ENCODE measurements around the gene EBF4. TPM values are rescaled to one million over a fixed set of nuclear protein-coding genes. Genes with fewer than 3 reads are reported as not detected.

EBF4 gene
- total RNA-seq, 1 donor from 2014 or later, result 4.8 TPM

GRCh38 chr20:2729791-2730190 lies 37.2 kb downstream of the EBF4 start:
- intact Hi-C loops (cut with DNase I), result no loop called here
- no peak for DNase-seq (ENCODE audit: low spot score)

- no peak for DNase-seq (ENCODE audit: low spot score)
- intact Hi-C loops (cut with DNase I), result no loop called here
Observed at GRCh38 chr20:2734899-2735298, 42.3 kb downstream of the EBF4 start.

- no peak for DNase-seq (ENCODE audit: low spot score)
- intact Hi-C loops (cut with DNase I), result no loop called here
Observed at GRCh38 chr20:2736441-2736840, 43.9 kb downstream of the EBF4 start.

- no peak for DNase-seq (ENCODE audit: low spot score)
- intact Hi-C loops (cut with DNase I), result no loop called here
Observed at GRCh38 chr20:2738331-2739041, 45.9 kb downstream of the EBF4 start.

GRCh38 chr20:2739042-2739398 lies 46.4 kb downstream of the EBF4 start:
- no peak for DNase-seq (ENCODE audit: low spot score)
- intact Hi-C loops (cut with DNase I), result no loop called here

GRCh38 chr20:2740702-2741101 lies 48.1 kb downstream of the EBF4 start:
- DNase-seq (ENCODE audit: low spot score), result no peak
- intact Hi-C loops (cut with DNase I), result no loop called here

GRCh38 chr20:2741463-2741862 lies 48.9 kb downstream of the EBF4 start:
- intact Hi-C loops (cut with DNase I), result no loop called here

GRCh38 chr20:2741881-2742280 lies 49.3 kb downstream of the EBF4 start:
- DNase-seq (ENCODE audit: low spot score), result no peak

More at GRCh38 chr20:2741463-2741862, 48.9 kb downstream of the EBF4 start:
- DNase-seq (ENCODE audit: low spot score), result no peak

GRCh38 chr20:2742431-2742830 lies 49.9 kb downstream of the EBF4 start:
- intact Hi-C loops (cut with DNase I), result no loop called here

More at GRCh38 chr20:2741881-2742280, 49.3 kb downstream of the EBF4 start:
- intact Hi-C loops (cut with DNase I), result no loop called here

GRCh38 chr20:2742934-2743559 lies 50.5 kb downstream of the EBF4 start:
- DNase-seq (ENCODE audit: low spot score), result no peak
- intact Hi-C loops (cut with DNase I), result no loop called here

More at GRCh38 chr20:2742431-2742830, 49.9 kb downstream of the EBF4 start:
- DNase-seq (ENCODE audit: low spot score), result no peak

- intact Hi-C loops (cut with DNase I), result no loop called here
- DNase-seq (ENCODE audit: low spot score), result no peak
Observed at GRCh38 chr20:2745060-2745910, 52.7 kb downstream of the EBF4 start.

GRCh38 chr20:2745936-2746635 lies 53.5 kb downstream of the EBF4 start:
- DNase-seq (ENCODE audit: low spot score), result no peak

GRCh38 chr20:2746636-2747265 lies 54.2 kb downstream of the EBF4 start:
- no peak for DNase-seq (ENCODE audit: low spot score)
- intact Hi-C loops (cut with DNase I), result no loop called here

More at GRCh38 chr20:2745936-2746635, 53.5 kb downstream of the EBF4 start:
- intact Hi-C loops (cut with DNase I), result no loop called here

GRCh38 chr20:2747676-2748235 lies 55.2 kb downstream of the EBF4 start:
- no peak for DNase-seq (ENCODE audit: low spot score)
- intact Hi-C loops (cut with DNase I), result no loop called here

- intact Hi-C loops (cut with DNase I), result no loop called here
- no peak for DNase-seq (ENCODE audit: low spot score)
Observed at GRCh38 chr20:2748551-2749342, 56.2 kb downstream of the EBF4 start.

GRCh38 chr20:2749343-2749950 lies 56.9 kb downstream of the EBF4 start:
- no peak for DNase-seq (ENCODE audit: low spot score)
- intact Hi-C loops (cut with DNase I), result no loop called here

GRCh38 chr20:2749951-2750490 lies 57.4 kb downstream of the EBF4 start:
- intact Hi-C loops (cut with DNase I), result loop anchor here (5.0 kb wide), 1 partner anchor 102 kb away; no protein-coding TSS in a partner anchor

More at GRCh38 chr20:2749951-2750490, 57.4 kb downstream of the EBF4 start:
- no peak for DNase-seq (ENCODE audit: low spot score)

All from cardiac septum (tissue), 1 donor.